Natural killer cell (primary cell): ENCODE data around the gene FAM89B. TPM values are rescaled to one million over a fixed set of nuclear protein-coding genes. Genes with fewer than 3 reads are reported as not detected.

Experiments used
- ATAC-seq, 3 donors: fragments of 150-1000 bp in 2 of 3; fragments of 200-7000 bp in 1 of 3; cut with Tn5 transposase; 1 replicate in 1 of 3; 2 replicates in 2 of 3; pipeline ENCODE4 v1.10.0; 2021; ENCODE audit warnings: mild to moderate bottlenecking in 2 of 3, moderate library complexity in 2 of 3
- DNase-seq, 2 donors: peaks; one replicate each; pipeline versions ENCODE4 v3.0.0 to v3.0.0-alpha.2; 2013 to 2021; ENCODE audit warnings: mixed read lengths in 1 of 2
- H3K27ac ChIP-seq: one replicate; pipeline ENCODE4 v1.5.1; 2013; ENCODE audit warnings: mild to moderate bottlenecking, low read length
- H3K27me3 ChIP-seq: one replicate; pipeline ENCODE4 v1.6.1; 2013; ENCODE audit warnings: low read length; ENCODE audit not compliant: control insufficient read depth, insufficient read depth
- H3K36me3 ChIP-seq: one replicate; pipeline ENCODE4 v1.6.1; 2013; ENCODE audit warnings: low read length; ENCODE audit not compliant: control insufficient read depth, insufficient read depth
- H3K4me1 ChIP-seq: one replicate; pipeline ENCODE4 v1.6.1; 2013; ENCODE audit warnings: low read length; ENCODE audit not compliant: control insufficient read depth, insufficient read depth
- H3K4me3 ChIP-seq: one replicate; pipeline ENCODE4 v1.5.1; 2013; ENCODE audit warnings: low read length
- H3K9me3 ChIP-seq: one replicate; pipeline ENCODE4 v1.6.1; 2013; ENCODE audit warnings: low read length; ENCODE audit not compliant: control insufficient read depth, insufficient read depth
- H3K27ac Mint-ChIP-seq, 2 donors: one replicate each; pipeline ENCODE4 v1.8.0; 2022; ENCODE audit warnings: mild to moderate bottlenecking in 2 of 2, mixed read lengths in 2 of 2, moderate library complexity in 1 of 2
- H3K27me3 Mint-ChIP-seq, 2 donors: one replicate each; pipeline ENCODE4 v1.8.0; 2022; ENCODE audit warnings: low read depth in 2 of 2, mixed read lengths in 2 of 2
- H3K36me3 Mint-ChIP-seq: one replicate; pipeline ENCODE4 v1.8.0; 2022; ENCODE audit warnings: mixed read lengths
- H3K4me1 Mint-ChIP-seq, 2 donors: one replicate each; pipeline ENCODE4 v1.8.0; 2022; ENCODE audit warnings: mixed read lengths in 2 of 2
- H3K4me3 Mint-ChIP-seq: one replicate; pipeline ENCODE4 v1.8.0; 2022; ENCODE audit warnings: mild to moderate bottlenecking, moderate library complexity, mixed read lengths
- H3K9me3 Mint-ChIP-seq, 2 donors: one replicate each; pipeline ENCODE4 v1.8.0; 2022; ENCODE audit warnings: mixed read lengths in 2 of 2
- WGBS: methylation state at CpG from one replicate; pipeline ENCODE4 v1.1.7; 2013; ENCODE audit warnings: missing lambda C conversion rate; ENCODE audit not compliant: insufficient coverage; 5-methylcytosine and 5-hydroxymethylcytosine counted together
- intact Hi-C: fragments of 100-400 bp; cut with micrococcal nuclease; formaldehyde crosslinking; loops from one replicate; pipeline ENCODE4 v1.14.2; 2022
- total RNA-seq, 4 donors: library from RNA; stranded (reverse); fragments of 120-200 nt in 1 of 4; gene quantifications; one replicate each; pipeline versions ENCODE4 v1.2.3 to v1.2.4, GENCODE V29; 2013 to 2022
- TF ChIP-seq, protein P1 (sequence below): fragments of 200-600 bp; IDR thresholded peaks from one replicate; pipeline ENCODE4 v1.8.0; 2022; ENCODE audit warnings: antibody characterized with exemption

FAM89B gene
- total RNA-seq, 3 donors from 2014 or later (not counting 1 experiment from before 2014, with no cell fraction given) = 41.4 to 52.4 (median 44.6) TPM

DNA sequence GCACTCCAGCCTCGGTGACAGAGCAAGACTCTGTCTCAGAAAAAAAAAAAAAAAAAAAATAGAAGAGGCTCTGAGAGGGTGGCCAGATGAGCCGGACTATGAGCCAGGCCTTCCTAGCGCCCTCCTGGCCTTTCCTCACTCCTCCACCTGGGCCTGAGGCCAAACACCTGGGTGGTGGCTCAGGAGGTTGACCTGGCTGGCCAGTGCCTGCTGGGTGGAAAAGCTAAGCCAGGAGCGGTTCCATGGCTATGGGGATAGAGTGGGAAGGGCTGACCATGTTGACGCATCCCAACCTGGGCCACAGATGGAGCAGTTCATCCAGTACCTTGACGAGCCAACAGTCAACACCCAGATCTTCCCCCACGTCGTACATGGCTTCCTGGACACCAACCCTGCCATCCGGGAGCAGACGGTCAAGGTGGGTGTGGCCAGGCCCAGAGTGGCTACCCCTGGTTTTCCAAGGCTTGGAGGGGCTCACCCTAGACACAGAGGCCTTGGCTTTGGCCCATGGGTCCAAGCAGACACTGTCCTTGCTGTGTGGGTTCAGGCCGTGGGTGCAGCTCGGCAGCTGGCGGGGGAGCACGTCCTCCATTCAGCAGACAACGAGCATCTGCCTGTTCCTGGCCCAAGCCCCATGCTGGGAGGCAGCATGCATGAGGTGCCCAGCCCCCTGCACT is 39.8 kb upstream of the FAM89B start:
- TF ChIP-seq, protein P1, sequence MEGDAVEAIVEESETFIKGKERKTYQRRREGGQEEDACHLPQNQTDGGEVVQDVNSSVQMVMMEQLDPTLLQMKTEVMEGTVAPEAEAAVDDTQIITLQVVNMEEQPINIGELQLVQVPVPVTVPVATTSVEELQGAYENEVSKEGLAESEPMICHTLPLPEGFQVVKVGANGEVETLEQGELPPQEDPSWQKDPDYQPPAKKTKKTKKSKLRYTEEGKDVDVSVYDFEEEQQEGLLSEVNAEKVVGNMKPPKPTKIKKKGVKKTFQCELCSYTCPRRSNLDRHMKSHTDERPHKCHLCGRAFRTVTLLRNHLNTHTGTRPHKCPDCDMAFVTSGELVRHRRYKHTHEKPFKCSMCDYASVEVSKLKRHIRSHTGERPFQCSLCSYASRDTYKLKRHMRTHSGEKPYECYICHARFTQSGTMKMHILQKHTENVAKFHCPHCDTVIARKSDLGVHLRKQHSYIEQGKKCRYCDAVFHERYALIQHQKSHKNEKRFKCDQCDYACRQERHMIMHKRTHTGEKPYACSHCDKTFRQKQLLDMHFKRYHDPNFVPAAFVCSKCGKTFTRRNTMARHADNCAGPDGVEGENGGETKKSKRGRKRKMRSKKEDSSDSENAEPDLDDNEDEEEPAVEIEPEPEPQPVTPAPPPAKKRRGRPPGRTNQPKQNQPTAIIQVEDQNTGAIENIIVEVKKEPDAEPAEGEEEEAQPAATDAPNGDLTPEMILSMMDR = no peak
- intact Hi-C loops = no loop called here
- WGBS = 96% methylated on average over 15 of the region's 15 CpGs
- Mint-ChIP-seq H3K36me3 (no peaks in the 10 kb centered on the region), H3K27ac (peak overlapping the region in 1 of 2 donors; percentile 43), H3K4me3 (no peak overlapping the region), H3K9me3 (no peaks in the 10 kb centered on the region), H3K4me1 (peaks cover 3 to 6% of the 10 kb centered on the region in 2 donors), H3K27me3 (no peaks in the 10 kb centered on the region)
- H3K27ac ChIP-seq = no peak overlapping the region
- no peaks in the 10 kb centered on the region for H3K9me3 ChIP-seq
- no peaks in the 10 kb centered on the region for H3K4me1 ChIP-seq
- ATAC-seq = no peak
- no peak for DNase-seq
- H3K36me3 ChIP-seq = peaks cover 55% of the 10 kb centered on the region
- no peaks in the 10 kb centered on the region for H3K27me3 ChIP-seq
- no peak overlapping the region for H3K4me3 ChIP-seq

DNA sequence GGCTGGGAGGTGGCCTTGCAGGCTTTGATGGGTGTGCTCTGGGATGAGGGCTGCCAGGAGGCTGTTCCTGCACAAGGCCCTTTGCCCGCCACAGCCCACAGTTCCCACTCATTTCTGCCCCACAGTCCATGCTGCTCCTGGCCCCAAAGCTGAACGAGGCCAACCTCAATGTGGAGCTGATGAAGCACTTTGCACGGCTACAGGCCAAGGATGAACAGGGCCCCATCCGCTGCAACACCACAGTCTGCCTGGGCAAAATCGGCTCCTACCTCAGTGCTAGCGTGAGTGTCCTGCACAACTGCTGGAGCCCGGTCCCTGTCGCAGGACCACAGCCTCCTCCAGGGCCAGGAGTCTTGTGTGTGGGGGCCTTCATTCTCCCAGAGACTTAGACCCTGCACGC is 37.2 kb upstream of the FAM89B start:
- WGBS = 92% methylated on average over 9 of the region's 9 CpGs
- ATAC-seq = no peak
- Mint-ChIP-seq H3K27me3 (no peaks in the 10 kb centered on the region), H3K36me3 (no peaks in the 10 kb centered on the region), H3K4me1 (peaks cover 5 to 6% of the 10 kb centered on the region in 2 donors), H3K4me3 (no peak overlapping the region), H3K27ac (peak overlapping the region in 1 of 2 donors; percentile 24), H3K9me3 (no peaks in the 10 kb centered on the region)
- Histone ChIP-seq H3K4me3 (no peak overlapping the region), H3K27ac (no peak overlapping the region), H3K36me3 (peaks cover 59% of the 10 kb centered on the region), H3K9me3 (no peaks in the 10 kb centered on the region), H3K4me1 (peaks cover 4% of the 10 kb centered on the region), H3K27me3 (no peaks in the 10 kb centered on the region)
- TF ChIP-seq, protein P1 = no peak
- no peak for DNase-seq
- intact Hi-C loops = no loop called here

DNA sequence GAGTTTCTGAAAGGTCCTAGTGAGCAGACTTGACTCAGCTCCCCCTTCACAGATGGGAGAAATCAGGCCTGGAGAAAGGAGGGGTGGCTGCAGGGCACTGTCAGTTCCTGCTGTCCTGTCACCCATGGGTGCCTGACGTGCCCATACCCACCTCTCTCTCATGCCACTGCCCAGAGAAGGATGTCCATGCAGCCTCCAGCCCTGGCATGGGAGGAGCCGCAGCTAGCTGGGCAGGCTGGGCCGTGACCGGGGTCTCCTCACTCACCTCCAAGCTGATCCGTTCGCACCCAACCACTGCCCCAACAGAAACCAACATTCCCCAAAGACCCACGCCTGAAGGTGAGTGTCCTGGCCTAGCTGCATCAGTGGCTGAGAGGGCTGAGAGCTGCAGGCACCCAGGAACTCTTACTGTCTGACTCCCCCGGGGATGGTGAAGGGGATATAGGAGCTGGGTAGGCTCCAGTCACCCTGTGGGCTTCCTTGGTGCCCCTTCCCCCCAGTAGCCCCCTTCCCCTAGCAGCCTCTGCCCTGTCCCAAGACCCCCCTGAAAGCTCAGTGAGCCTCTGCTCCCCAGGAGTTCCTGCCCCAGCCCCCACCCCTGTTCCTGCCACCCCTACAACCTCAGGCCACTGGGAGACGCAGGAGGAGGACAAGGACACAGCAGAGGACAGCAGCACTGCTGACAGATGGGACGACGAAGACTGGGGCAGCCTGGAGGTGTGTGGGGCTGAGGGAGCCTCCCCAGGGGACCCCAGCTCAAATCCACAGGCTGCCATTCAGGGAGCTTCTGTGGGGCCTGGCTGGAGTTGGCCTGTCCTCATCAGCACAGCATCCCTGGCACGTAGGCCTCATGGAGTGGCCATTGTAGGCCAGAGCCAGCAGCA is 35.7 kb upstream of the FAM89B start:
- no peaks in the 10 kb centered on the region for H3K27me3 ChIP-seq
- H3K36me3 ChIP-seq = peaks cover 44% of the 10 kb centered on the region
- Mint-ChIP-seq H3K27me3 (no peaks in the 10 kb centered on the region), H3K4me1 (peaks cover 6 to 17% of the 10 kb centered on the region in 2 donors), H3K9me3 (no peaks in the 10 kb centered on the region), H3K27ac (peak overlapping the region in 1 of 2 donors; percentile 27), H3K4me3 (no peak overlapping the region), H3K36me3 (no peaks in the 10 kb centered on the region)
- ATAC-seq (no peak), DNase-seq (no peak)
- TF ChIP-seq, protein P1 = no peak
- no peak overlapping the region for H3K4me3 ChIP-seq
- 93% methylated on average over 12 of the region's 12 CpGs for WGBS
- H3K27ac ChIP-seq = no peak overlapping the region
- H3K4me1 ChIP-seq = peaks cover 13% of the 10 kb centered on the region
- no peaks in the 10 kb centered on the region for H3K9me3 ChIP-seq
- intact Hi-C loops = no loop called here
